Fibroblast of skin of right quadriceps (primary cell): ENCODE measurements around the gene UBE3D.
"Not testable (repeated sequence)": the region's sequence is repeated elsewhere in the genome, so short reads cannot be mapped to it uniquely, and the experiment has no call there.

Experiments used
- DNase-seq: peaks from one replicate; pipeline ENCODE4 v3.0.0-alpha.2; 2013

UBE3D gene

DNA sequence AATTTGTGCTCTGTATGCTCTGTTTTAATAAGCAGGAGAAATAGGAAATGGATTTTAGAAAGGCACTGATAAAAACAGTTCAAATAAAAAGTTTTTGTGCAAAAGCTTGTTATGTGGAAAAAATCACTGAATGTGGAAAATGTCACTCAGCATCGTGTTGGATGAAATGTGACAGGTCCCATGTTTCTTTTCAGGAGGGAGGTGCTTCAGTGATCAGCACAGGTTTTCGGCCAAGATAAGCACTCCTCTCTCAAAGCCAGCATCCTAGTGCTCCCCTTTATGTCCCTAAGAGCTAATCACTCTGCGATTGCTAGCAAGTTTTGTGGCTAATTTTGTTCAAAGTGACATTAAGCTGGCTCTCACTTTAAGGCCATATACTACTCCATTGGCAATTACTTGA lies 12.0 kb downstream of the UBE3D start:
- DNase-seq = no peak

DNA sequence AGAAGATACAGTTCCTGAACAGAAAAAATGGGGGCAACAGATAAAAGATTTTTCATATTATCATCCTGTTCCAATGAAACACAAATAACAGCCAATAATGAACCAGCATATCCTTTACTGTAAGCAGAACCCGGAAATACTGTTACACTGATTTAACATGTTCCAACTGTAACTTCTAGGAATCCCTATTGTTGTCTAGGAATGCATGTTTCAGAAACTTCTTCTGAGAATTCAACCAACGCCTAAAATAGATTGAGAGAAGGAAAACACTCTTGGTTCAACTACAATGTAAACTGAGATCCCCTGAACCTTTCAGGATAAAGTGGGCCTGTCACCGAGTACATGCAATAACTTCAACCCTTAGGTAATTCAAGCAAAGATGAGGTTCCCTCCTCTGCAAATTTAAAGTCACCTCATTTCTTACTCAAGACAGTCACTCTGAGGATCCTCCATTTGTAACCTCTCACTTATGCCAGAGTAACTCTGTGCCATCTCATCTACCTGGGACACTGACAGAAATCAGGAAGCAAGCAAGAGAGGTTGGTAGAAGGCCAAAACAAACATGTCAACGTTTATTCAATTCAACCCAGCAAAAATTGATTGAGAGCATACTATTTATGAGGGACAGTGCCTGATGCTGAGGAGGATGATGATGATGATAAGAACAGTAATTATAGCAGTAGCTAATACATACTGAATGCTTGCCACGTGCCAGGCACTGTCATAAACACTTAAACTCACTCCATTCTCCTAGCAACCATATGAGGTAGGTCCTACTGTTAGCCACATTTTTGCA lies 14.1 kb downstream of the UBE3D start:
- no peak for DNase-seq

DNA sequence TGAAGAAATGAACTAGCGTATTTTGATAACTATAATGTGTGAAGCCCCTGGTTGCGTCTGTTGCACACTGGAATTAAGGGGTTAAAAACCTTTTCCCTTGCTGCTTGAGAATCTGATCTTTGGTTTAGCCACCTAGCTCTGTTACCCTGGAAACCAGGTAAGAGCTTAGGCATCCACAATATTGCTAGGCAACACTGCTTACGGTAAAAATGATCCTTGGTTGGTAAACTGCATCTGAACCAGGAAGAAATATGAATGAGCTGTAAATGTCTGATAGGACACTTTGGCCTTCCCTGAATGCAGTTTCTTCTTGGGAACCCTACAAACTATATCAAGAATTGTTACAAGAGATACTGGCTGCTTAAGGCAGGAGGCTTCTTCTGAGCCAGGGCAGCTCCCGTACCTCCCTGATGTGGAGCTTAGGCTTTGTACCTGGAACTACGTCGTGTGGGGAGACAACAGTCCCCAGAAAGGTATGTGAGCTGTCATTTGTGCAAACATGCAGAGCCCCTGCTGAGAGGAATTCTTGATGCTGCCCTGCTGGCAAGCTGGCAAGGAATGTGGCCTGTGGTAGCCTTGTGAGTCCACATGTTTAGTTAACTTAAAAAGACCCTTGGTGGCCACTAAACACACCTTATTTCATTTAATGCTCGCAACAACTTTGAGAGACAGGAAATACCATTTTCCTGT lies 18.4 kb downstream of the UBE3D start:
- no peak for DNase-seq

DNA sequence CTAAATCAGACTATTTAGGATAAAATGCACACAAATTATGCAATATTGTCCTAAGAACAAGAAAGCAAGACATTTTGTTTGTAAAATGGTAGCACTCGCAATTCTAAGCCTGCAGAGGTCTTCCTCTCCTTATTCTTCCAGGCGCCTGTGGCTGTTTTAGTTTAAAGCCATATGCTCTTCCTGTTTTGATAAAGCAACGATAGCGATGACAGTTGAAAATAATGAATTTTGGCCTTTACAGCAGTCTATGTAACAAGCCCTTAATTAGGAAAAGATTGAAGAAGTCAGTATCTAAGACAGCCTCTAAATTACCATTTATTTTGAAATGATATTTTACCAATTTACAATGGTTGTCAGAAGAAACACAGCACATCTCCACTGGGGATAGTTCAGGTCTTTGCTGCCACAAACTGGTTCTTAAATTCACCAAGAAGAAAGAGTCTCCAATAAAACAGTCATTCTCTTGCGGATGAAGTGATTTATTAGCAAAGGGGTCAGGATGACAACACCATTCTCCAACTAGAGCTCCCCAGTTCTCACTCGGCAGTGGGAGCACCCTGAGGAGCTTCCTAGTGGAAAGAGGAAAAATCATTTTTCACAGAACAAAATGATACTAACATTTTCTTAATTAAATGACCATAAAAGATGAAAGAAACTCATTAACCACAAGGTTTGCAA lies 21.4 kb downstream of the UBE3D start:
- peak; percentile 50 for DNase-seq

DNA sequence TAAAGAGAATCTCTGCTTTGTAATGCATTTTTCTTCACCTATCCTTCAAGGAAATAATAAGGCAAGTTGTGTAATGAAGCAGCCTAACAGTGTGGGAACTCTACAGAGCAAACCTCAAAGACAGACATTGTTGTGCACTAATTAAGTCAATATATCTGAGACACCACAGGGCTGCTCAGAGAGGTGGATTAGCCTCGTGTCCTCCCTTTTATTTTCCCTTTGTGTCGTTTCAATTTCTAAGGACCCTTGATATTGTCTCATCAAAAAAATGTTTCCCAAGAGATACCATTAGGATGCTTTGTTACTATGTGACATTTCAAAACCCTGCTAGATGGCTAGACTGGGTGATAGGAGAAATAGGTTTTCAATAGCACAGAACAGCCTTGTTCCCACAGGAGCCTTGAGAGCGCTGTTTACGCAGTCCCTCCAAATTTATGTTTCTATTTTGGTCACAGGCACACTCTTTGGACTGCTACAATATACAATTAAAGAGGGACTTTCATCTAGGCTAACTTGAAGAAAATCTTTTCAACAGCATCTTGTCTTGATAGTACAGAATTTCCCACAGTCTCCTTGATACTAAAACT lies 23.1 kb downstream of the UBE3D start:
- DNase-seq = no peak

DNA sequence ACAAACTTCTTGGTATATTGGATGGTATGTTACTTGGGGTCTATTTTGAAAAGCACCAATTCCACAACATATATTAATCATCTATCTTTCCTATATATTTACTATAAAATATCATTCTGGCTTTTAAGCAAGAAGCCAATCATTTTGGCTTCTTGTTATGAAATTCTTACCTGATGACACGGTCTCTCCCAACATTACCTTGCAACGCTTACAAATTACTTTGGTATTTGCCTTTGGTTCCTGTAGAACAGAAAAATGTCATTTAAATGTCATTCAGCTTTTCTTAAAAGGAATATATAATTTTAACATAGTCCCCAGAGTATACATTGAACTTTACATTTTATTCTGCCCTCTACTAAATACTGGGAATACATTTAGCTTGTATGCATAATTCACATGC lies 27.4 kb downstream of the UBE3D start:
- no peak for DNase-seq

DNA sequence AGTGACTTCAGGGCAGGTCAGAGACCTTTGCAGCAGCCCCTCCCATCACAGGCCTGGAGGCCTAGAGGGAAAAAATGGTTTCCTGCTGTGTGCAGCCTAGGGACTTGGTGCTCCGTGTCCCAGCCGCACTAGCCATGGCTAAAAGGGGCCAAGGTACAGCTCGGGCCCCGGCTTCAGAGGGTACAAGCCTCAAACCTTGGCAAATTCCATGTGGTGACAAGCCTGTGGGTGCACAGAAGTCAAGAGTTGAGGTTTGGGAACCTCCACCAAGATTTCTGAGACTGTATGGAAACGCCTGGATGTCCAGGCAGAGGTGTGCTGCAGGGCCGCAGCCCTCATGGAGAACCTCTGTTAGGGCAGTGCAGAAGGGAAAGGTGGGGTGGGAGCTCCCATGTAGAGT lies 34.0 kb downstream of the UBE3D start:
- DNase-seq = no peak

DNA sequence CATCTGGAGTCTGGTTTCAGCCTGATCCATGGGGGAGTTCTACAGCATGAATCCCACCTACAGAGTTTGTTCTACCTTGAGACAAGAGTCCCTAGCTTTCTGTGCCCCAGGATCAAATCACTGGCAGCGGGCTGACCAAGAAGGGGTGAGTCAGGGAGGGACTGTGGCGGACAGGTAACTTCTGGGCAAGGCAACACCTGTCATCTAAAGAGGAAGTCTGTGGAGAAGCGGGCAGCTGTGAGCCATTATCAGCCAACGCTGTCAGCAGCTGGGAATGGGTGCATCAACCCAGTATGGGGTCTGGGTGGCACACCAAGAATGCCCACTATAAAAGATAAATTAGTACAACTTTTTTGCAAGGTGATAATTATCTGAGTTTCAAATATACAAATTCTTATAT lies 45.9 kb downstream of the UBE3D start:
- no peak for DNase-seq

DNA sequence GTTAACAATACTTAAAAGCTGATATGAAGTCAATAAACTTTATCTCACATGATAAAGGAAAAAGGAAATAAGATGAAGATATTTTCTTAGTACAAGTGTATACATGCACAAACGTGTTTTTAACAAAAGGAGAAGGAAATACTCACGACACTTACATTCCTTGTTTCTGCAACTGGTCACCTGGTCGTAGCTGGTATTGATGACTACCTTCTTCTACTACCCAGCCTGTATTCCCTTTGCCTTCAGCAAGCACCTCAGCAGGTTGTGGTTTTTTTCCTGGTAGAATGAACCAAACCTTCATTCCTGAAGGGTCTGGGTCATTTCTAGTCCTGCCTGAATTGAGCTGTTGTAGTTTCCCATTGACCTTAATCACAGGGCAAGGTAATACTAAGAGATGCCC lies 54.5 kb downstream of the UBE3D start:
- not testable (repeated sequence) for DNase-seq

DNA sequence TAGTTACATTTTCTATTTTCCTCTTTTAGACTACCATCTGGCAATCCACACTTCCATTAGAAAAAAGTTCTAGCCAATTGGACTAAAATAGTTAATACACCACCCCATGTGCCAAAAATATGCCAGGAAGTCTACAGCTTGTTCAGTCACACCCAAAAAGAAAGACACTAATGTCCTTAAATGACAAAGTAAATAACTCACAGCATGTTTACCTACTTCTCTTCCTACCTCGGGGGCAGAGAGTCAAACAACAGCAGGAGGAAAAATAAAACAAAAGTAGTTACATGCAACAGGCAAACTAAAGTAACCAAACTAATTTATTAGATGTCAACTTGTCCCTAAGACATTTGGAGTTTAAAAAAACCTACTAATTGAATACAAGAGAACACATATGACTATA lies 57.0 kb downstream of the UBE3D start:
- DNase-seq = no peak

DNA sequence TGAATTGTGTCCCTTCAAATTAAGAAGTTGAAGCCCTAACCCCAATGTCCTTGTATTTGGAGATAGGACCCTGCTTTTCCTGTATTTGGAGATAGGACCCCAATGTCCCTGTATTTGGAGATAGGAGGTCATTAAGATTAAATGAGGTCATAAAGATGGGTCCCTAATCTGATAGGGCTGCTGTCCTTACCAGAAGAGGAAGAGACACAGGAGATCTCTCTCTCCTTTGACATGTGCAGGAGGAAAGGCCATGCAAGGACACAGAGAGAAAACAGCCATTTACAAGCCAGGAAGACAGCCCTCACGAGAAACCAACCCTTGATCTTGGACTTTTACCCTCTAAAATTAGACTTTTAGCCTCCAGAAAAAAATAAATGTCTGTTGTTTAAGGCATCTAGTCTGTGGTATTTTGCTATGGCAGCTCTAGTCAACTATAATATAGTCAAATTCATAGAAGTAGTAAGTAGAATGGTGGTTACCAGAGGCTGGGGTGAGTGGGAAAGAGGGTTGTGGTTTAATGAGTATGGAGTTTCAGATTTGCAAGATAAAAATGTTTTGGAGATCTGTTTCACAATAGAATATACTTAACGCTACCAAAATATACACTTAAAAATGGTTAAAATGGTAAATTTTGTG lies 59.3 kb downstream of the UBE3D start:
- no peak for DNase-seq

DNA sequence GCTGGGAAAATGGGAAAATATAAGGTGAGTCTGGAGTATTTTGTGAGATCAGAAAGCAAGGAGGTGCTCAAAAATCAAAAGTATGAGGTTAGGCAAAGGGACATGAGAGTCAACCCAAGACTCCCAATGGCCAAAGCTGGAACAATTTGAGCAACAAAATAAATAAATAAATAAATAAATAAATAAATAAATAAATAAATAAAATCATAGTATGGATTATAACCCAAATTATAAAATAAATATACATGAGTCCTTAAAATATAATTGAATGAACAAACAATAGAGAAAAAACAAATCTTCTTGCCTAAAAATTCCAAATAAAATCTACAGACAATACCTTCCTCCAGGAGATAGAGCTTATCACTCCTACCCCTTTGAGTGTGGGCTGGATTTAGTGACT lies 69.5 kb downstream of the UBE3D start:
- no peak for DNase-seq

DNA sequence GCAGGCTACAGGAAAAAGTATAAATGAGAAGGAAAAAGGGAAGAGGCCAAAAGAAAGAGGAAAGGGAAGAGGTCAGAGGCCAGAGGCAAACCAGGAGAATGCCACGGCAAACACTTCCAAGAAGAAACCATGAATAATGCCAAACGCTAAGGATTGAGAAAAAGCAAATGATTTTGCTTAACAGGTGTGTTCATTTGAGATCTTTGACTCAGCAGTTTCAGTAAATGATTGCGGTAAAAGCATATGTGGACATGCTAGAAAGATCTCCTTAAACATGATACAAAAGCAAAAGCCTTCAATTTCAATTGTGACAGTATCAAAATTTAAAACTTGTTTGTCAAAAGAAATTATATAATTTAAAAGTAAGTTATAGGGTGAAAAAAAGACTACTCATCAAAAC lies 70.6 kb downstream of the UBE3D start:
- no peak for DNase-seq

DNA sequence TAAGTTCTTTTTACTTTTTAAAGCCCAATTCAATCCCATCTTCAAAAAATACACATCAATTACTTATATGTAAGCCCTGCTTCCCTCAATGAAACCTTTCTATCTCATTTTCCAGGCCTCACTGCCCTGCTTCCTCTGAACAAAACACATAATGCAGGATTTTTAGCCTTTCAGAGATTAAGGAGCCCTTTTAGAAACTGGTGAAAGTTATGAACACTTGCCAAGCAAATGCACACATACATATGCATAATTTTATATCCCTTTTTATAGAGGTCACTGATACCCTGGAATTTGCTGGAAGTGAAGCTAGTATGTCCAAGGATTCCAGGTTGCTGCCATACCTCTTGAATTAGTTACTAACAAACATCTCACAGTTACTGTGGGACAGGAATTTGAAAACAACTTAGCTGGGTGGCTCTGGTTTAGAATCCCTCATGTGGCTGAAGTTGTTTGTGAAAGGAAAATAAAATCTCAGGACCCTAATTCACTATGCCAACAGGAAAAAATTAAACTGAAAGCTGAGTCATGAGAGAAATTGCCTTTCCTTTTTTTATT lies 75.8 kb downstream of the UBE3D start:
- peak; percentile 20 for DNase-seq

DNA sequence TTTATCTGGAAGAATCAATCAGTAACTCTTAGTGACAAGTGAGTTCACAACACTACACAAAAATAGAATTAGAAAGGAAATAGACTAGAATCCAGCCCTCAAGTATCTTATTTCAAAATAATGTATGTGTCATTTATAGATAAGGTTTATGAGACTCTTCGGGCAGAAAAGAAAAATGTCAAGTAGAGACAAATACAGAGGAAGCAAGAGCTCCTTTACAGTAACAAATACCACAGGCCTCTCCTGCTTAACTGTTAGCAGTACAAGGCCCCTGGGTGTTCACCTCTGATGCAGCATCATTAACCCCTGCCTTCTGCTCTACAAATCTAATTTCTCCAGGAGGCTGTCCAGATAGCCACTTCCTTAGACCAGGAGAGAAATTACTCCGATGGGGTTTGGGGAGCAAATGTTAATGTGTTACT lies 76.7 kb downstream of the UBE3D start:
- DNase-seq = peak; percentile 21

DNA sequence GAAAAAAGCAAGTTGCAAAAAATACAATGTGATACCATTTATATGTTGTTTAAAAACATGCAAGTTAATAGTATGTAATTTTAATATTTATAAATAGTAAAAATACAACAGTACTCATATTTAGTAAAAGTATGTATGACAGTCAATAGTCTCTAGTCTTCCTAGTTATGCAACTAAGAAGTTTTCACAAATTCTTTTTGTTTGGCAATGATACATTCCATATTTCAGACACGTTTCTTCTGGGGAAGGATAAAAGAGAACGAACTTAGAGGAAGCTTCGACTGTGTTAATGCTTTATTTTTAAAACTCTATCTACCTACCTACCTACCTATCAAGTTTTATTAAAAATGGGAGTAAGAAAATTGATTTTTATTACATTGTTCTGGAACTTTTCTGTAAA lies 77.7 kb downstream of the UBE3D start:
- no peak for DNase-seq

DNA sequence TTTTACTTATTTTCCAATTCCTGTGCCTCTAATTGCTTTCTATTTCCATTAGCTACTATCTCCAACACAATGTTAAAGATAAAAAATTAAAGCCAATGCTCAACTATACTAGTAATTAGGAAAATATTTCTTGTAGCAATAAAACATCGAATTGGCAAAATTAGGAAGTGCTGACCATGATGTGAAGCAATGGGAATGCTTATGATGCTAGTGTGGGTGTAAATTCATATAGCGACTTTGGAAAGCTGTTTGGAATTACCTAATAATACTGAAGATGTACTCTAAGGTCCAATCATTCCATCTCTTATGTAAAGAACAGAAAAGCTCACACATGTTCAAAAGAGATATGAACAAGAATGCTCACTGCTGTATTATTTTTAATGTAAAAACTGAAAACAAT lies 78.2 kb downstream of the UBE3D start:
- DNase-seq = peak; percentile 41

DNA sequence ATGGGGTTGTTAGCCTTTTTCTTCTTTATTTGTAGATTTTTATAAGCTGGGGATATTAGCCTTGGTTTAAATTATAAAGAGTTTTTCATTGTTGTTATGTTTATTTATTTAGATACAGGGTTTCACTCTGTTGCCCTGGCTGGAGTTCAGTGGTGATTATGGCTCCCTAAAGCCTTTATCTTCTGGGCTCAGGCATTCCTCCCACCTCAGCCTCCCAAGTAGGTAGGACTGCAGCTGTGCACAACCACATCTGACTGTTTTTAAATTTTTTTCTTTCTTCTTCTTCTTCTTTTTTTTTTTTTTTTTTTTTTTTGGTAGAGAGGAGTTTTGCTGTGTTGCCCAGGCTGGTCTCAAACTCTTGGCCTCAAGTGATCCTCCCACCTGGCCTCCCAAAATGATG lies 80.9 kb downstream of the UBE3D start:
- no peak for DNase-seq

DNA sequence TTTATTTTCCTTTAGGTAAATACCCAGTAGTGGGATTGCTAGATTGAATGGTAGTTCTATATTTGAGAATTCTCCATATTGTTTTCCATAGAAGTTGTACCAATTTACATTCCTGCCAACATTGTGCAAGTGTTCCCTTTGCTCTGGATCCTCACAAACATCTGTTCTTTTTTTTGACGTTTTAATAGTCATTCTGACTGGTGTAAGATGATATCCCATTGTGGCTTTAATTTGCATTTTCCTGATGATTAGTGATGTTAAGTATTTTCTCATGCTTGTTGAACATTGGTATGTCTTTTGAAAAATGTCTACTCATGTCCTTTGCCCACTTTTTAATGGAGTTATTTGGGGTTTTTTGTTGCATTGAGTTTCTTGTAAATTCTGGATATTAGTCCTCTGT lies 85.6 kb downstream of the UBE3D start:
- peak; percentile 89 for DNase-seq

DNA sequence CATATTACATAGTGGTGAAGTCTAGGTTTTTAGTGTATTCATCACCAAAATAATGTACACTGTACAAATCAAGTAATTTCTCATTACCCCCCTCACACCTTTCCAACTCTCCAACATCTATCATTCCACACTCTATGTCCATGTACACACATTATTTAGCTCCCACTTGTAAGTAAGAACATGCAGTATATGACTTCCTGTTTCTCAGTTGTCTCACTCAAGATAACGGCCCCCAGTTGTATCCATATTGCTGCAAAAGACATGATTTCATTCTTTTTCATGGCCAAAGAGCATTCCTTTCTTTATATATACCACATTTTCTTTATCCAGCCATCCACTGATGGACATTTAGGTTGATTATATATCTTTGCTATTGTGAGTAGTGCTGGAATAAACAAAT lies 86.0 kb downstream of the UBE3D start:
- no peak for DNase-seq

DNA sequence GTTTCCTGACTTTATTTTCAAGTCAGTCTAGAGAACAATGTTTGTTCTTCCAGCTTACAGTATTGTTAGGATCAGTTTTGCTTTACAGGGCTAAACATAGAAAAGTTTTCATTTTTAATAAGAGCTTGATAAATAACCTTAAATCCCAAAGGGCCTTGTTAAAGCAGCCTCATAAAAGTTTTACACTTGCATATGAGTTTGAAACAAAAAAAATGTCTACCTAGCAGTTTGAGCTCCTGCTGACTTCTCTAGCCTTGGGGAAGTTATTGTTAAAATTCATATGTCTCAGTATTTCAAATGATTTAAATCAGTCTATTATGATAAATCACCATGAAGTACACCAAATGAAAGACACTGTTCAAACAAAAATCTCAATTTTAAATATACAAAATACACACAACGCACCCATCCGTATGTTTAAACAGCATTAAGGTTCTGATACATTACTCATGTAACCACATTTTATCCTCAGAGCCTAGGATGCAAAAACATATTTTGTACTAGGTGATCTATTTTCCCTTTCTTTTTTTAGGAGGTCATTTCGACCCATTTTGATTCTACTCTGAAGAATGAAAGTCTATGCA lies 87.2 kb downstream of the UBE3D start:
- DNase-seq = no peak

DNA sequence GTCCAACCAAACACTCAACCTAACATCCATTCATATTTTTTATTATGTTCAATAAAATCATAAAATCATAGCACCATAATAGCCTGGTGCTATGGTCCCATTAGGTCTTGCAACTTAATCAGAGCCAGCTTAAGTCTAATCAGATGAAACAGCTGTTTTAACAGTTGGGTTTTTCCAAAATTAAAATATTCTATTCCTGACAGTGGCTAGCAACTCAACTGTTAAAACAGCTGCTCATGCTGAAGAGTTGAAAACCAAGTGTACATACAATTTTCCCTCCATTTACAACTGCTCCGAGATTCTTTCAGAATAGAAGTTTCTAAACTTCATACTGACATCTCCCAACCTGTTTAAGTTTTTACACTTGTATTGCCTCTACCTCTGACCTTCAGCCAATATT lies 89.5 kb downstream of the UBE3D start:
- no peak for DNase-seq
